Measurements from ENCODE around the gene ENOX2.

The ENOX2 gene

DNA sequence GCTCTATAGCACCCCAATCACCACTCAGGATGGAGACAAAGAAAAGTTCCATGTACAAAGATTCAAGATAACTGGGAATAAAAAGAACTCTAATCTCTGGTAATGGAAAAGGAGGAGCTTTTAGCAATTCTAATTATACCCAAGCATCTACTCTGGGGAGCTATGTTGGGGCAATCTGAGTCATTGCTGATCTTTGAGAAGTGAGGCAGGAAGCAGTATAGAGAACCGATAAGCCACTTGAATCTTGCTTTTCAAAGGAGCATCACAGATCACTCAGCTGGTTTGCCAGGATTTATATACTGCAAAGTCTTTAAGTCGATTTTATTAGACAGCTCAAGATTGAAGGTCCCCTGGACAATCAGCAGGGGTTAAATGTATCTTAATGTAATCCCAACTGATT, 220.0 kb downstream of the ENOX2 start:
- Histone ChIP-seq H3K27me3 (ENCODE audit: insufficient read depth, low read length) (no peaks in the 10 kb centered on the region), H2AFZ (ENCODE audit: low read depth, low read length) (no peak overlapping the region), H3K9me3 (ENCODE audit: low read length) (no peaks in the 10 kb centered on the region), H3K4me3 (ENCODE audit: low read length) (no peak overlapping the region), H3K4me1 (ENCODE audit: insufficient read depth, low read length) (no peaks in the 10 kb centered on the region), H3K36me3 (ENCODE audit: insufficient read depth, low read length) (no peaks in the 10 kb centered on the region)

DNA sequence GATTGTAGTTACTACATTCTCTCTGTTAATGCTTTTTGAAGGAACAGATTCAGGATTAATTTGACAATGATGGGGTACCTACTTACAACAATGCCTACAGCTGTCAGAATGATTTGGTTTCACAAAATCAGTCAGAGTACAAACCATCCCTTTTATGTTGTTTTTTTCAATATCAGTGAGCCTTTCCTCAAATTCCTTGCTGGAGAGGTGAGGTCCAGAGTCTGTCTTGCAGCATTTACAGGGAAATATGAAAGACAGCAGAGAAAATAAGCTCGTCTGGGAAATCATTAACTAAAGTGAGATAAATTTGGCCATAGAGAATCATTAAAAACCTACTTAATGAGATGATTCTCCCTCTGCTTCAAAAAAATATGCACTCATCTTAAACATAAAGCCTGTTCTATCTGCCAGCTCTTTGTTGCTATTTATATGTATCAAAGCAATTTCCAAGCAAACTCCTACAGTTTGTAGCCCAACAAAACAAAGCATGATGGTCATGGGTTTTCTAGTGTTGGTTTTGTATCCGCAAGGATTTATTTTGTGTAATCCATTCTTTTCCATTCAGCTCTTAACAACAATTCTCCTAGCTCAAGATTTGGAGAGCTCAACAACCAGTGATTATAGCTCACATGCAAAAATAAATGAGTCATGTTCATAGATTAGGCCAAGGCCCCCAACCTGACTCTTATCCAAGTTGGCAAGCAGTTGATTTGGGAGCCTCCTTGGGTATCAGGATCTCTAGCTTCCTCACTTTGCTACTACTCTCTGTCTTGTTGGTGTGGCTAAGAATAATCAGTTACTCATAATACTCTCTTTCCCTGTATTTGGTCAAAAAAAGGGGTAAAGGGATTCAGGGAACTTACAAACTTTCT, 222.6 kb downstream of the ENOX2 start:
- Histone ChIP-seq H3K4me3 (ENCODE audit: low read length) (no peak overlapping the region), H2AFZ (ENCODE audit: low read depth, low read length) (no peak overlapping the region), H3K4me1 (ENCODE audit: insufficient read depth, low read length) (no peaks in the 10 kb centered on the region), H3K9me3 (ENCODE audit: low read length) (no peaks in the 10 kb centered on the region), H3K36me3 (ENCODE audit: insufficient read depth, low read length) (no peaks in the 10 kb centered on the region), H3K27me3 (ENCODE audit: insufficient read depth, low read length) (no peaks in the 10 kb centered on the region)

DNA sequence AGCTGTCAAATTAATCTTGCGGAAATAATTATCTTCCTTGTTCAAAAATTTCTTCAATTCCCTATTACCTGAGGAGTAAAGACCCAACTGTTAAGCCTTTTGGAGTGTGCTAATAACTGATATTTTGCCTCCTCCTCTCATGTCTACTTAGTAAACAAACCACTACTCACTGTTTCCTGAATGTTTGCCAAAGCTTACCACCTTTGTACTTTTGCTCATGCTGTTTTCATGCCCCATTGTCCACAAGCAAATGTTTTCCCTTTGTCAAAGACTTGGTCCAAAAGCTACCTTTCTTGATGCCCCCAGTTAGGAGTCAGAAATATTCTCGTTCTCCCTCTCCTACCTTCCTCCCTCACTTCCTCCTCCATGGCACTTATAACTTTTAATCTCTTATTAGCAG, 226.1 kb downstream of the ENOX2 start:
- H3K27me3 ChIP-seq (ENCODE audit: insufficient read depth, low read length), result no peaks in the 10 kb centered on the region
- no peak overlapping the region for H2AFZ ChIP-seq (ENCODE audit: low read depth, low read length)
- no peaks in the 10 kb centered on the region for H3K4me1 ChIP-seq (ENCODE audit: insufficient read depth, low read length)
- no peaks in the 10 kb centered on the region for H3K36me3 ChIP-seq (ENCODE audit: insufficient read depth, low read length)
- no peak overlapping the region for H3K4me3 ChIP-seq (ENCODE audit: low read length)
- no peaks in the 10 kb centered on the region for H3K9me3 ChIP-seq (ENCODE audit: low read length)

DNA sequence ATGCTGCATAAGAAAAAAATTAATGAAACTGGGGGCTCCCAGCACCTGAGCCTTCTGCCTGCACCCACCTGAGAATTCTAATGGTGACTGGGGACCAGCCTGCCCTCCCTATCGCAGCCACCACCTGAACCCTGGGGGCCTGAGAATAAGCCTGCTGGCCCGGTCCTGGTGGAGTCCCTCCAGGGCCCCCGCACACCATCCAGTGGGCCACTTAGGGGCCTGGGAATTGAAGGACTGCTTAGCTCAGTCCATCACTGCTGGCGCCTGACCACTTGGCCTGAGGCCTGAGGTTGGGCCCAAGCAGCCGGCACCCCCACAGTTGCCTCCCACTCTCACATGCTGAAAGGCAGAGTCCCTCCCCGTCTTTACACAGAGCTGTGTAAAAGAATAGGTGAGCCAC, 230.8 kb downstream of the ENOX2 start:
- no peaks in the 10 kb centered on the region for H3K27me3 ChIP-seq (ENCODE audit: insufficient read depth, low read length)
- H3K4me3 ChIP-seq (ENCODE audit: low read length), result no peak overlapping the region
- no peaks in the 10 kb centered on the region for H3K4me1 ChIP-seq (ENCODE audit: insufficient read depth, low read length)
- H2AFZ ChIP-seq (ENCODE audit: low read depth, low read length), result no peak overlapping the region
- peaks cover 2% of the 10 kb centered on the region for H3K36me3 ChIP-seq (ENCODE audit: insufficient read depth, low read length)
- no peaks in the 10 kb centered on the region for H3K9me3 ChIP-seq (ENCODE audit: low read length)

DNA sequence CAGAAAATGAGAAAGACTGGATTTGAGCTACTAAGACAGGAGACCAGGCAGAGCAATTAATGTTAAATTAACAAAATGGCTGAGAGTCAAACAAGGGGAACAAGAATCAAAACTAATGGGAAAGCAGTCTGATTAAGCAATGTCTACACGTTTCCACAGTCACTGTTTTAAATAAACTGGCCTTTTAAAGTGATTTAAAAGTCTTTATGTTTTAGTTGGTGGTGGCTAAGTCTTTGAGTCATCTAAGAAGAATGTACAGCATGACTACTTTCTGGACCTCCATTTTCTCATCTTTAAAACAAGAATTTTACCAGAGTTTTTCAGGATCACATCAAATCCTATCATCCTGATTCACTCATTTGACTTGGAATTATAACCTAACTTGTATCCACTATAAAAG, 233.8 kb downstream of the ENOX2 start:
- H3K4me3 ChIP-seq (ENCODE audit: low read length), result no peak overlapping the region
- no peaks in the 10 kb centered on the region for H3K9me3 ChIP-seq (ENCODE audit: low read length)
- peaks cover 2% of the 10 kb centered on the region for H3K36me3 ChIP-seq (ENCODE audit: insufficient read depth, low read length)
- no peak overlapping the region for H2AFZ ChIP-seq (ENCODE audit: low read depth, low read length)
- no peaks in the 10 kb centered on the region for H3K27me3 ChIP-seq (ENCODE audit: insufficient read depth, low read length)
- no peaks in the 10 kb centered on the region for H3K4me1 ChIP-seq (ENCODE audit: insufficient read depth, low read length)

DNA sequence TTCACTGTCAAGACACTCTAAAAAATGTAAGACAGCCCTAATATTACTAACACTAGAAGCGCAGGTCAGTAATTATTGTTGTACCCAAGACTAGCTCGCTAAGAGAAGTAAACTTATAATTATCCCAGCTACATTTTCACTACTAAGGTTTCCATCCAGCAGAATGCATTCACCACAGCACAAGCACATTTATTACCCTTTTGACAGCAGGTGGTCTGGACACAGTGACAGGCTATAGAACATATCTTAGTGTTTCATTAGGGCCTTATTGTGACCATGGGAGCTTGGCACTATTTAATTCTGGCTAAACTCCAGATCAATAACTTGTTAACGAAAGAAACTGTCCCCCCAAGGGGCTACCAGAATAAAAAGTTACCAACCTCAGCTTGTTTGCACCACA, 237.7 kb downstream of the ENOX2 start:
- Histone ChIP-seq H3K27me3 (ENCODE audit: insufficient read depth, low read length) (no peaks in the 10 kb centered on the region), H2AFZ (ENCODE audit: low read depth, low read length) (no peak overlapping the region), H3K4me1 (ENCODE audit: insufficient read depth, low read length) (no peaks in the 10 kb centered on the region), H3K9me3 (ENCODE audit: low read length) (no peaks in the 10 kb centered on the region), H3K4me3 (ENCODE audit: low read length) (no peak overlapping the region), H3K36me3 (ENCODE audit: insufficient read depth, low read length) (peaks cover 2% of the 10 kb centered on the region)

DNA sequence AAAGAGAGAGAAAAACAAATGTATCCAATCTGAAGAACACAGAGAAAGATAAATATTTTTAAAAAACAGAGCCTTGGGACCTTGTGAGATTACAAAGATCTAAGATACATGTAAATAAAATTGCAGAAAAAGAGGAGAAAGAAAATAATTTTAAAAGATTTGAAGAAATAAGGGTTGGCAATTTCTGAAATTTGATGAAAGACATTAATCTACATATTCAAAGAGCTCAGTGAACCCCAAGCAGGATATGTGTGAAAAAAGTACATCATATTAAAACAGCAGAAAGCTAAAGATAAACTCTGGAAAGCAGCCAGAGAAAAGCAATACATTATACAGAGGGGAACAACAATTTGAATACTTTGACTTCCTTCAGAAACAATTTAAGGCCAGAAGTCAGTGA, 244.7 kb downstream of the ENOX2 start:
- Histone ChIP-seq H2AFZ (ENCODE audit: low read depth, low read length) (no peak overlapping the region), H3K27me3 (ENCODE audit: insufficient read depth, low read length) (no peaks in the 10 kb centered on the region), H3K36me3 (ENCODE audit: insufficient read depth, low read length) (no peaks in the 10 kb centered on the region), H3K4me1 (ENCODE audit: insufficient read depth, low read length) (peaks cover 6% of the 10 kb centered on the region), H3K4me3 (ENCODE audit: low read length) (no peak overlapping the region), H3K9me3 (ENCODE audit: low read length) (no peaks in the 10 kb centered on the region)

DNA sequence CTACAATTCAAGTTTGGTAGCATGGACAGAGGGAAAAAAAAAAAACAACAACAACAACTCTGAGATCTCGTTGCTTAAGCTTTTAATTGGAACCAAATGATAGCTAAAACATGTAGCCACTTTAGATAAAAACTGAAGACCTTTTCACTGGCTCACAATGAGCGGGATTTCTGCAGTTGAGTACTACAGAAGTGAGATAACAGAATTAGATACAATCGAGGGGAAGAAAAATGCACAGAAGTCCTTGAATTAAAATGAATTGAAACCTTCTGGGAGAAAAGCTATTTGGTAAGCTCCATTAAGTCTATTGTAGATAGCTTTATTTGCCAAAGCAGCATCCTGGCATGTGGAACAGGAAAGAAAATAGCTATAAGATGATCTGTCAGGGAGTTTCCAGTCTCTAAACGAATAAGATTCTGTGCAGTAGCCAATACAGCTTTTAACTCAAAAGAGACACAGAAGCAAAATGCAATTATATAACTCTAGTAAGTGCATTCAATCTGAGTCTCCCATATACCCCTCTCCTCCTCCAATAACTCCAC, 248.5 kb downstream of the ENOX2 start:
- H3K27me3 ChIP-seq (ENCODE audit: insufficient read depth, low read length), result no peaks in the 10 kb centered on the region
- no peaks in the 10 kb centered on the region for H3K9me3 ChIP-seq (ENCODE audit: low read length)
- H3K4me1 ChIP-seq (ENCODE audit: insufficient read depth, low read length), result peaks cover 6% of the 10 kb centered on the region
- no peaks in the 10 kb centered on the region for H3K36me3 ChIP-seq (ENCODE audit: insufficient read depth, low read length)
- no peak overlapping the region for H2AFZ ChIP-seq (ENCODE audit: low read depth, low read length)
- H3K4me3 ChIP-seq (ENCODE audit: low read length), result no peak overlapping the region

DNA sequence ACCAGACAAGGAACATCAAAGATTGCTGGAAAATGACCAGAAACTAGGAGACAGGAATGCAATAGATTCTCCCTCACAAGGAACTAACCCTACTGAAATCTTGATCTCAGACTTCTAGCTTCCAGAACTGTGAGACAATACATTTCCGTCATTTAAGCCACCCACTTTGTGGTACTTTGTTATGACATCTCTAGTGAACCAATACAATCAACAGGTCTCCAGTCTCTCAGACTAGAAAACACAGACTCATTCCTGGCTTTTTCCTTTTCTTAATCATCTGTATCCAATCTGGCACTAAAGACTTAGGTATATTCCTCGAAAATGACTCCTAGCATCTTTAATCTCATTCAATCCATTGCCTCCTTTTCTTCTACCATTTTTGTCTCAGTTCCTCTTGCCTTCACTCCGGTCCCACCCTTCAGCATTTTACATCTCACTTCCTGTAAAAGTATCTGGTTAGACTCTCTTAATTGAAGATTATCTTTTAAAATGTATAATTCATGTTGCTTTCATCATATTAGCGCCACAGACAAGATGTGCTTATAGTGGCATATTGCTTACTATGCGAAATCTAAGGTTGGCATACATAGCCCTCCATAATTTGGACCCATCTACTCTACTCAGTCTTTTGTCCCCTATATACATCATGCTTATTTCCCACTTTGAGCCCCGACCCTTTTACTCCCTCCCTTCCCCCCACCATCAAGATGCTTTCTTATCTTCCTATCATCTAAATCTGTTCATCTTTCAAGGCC, 250.0 kb downstream of the ENOX2 start:
- H3K36me3 ChIP-seq (ENCODE audit: insufficient read depth, low read length), result no peaks in the 10 kb centered on the region
- H3K9me3 ChIP-seq (ENCODE audit: low read length), result no peaks in the 10 kb centered on the region
- H3K27me3 ChIP-seq (ENCODE audit: insufficient read depth, low read length), result no peaks in the 10 kb centered on the region
- H3K4me1 ChIP-seq (ENCODE audit: insufficient read depth, low read length), result peaks cover 6% of the 10 kb centered on the region
- H2AFZ ChIP-seq (ENCODE audit: low read depth, low read length), result no peak overlapping the region
- H3K4me3 ChIP-seq (ENCODE audit: low read length), result no peak overlapping the region

DNA sequence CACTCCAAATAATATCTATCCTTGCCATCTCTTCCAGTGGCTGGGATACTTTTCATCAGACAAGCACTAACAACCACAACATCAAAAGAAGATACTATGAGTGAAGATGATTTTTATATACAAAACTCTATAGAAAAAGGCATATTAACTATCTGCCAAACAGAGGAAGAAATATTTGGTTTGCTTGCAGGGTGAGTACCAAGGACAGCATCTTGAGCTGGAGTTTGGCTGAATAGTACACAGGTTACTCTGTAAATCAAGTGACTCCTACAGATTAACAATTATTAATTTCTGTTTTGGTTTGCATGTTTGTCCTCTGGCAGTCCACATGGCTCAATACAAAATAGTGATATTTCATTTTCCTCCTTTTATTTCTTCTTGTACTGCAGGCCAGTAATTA, 253.3 kb downstream of the ENOX2 start:
- H3K4me1 ChIP-seq (ENCODE audit: insufficient read depth, low read length), result peaks cover 6% of the 10 kb centered on the region
- no peaks in the 10 kb centered on the region for H3K9me3 ChIP-seq (ENCODE audit: low read length)
- H3K4me3 ChIP-seq (ENCODE audit: low read length), result no peak overlapping the region
- no peaks in the 10 kb centered on the region for H3K36me3 ChIP-seq (ENCODE audit: insufficient read depth, low read length)
- H3K27me3 ChIP-seq (ENCODE audit: insufficient read depth, low read length), result no peaks in the 10 kb centered on the region
- no peak overlapping the region for H2AFZ ChIP-seq (ENCODE audit: low read depth, low read length)

DNA sequence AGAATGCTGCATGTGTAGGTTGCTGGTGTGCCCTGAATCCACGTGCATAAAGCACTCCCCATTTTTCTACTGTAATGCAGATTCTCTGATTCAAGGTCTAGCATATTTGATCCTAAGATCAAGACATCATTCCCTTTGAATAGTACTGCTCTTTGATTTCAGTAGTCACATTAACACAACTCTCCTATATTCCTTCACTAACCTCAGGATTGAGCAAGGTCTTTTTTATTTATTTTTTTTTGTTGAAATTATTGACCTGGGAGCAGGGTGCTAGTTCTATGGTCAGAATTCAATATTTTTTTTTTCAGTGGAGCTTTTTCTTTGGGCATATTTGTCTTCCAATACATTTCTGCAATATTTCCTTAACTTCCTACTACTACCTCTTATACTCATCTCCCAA, 255.5 kb downstream of the ENOX2 start:
- H3K9me3 ChIP-seq (ENCODE audit: low read length), result no peaks in the 10 kb centered on the region
- no peaks in the 10 kb centered on the region for H3K4me1 ChIP-seq (ENCODE audit: insufficient read depth, low read length)
- H3K36me3 ChIP-seq (ENCODE audit: insufficient read depth, low read length), result no peaks in the 10 kb centered on the region
- no peak overlapping the region for H3K4me3 ChIP-seq (ENCODE audit: low read length)
- no peaks in the 10 kb centered on the region for H3K27me3 ChIP-seq (ENCODE audit: insufficient read depth, low read length)
- H2AFZ ChIP-seq (ENCODE audit: low read depth, low read length), result no peak overlapping the region

DNA sequence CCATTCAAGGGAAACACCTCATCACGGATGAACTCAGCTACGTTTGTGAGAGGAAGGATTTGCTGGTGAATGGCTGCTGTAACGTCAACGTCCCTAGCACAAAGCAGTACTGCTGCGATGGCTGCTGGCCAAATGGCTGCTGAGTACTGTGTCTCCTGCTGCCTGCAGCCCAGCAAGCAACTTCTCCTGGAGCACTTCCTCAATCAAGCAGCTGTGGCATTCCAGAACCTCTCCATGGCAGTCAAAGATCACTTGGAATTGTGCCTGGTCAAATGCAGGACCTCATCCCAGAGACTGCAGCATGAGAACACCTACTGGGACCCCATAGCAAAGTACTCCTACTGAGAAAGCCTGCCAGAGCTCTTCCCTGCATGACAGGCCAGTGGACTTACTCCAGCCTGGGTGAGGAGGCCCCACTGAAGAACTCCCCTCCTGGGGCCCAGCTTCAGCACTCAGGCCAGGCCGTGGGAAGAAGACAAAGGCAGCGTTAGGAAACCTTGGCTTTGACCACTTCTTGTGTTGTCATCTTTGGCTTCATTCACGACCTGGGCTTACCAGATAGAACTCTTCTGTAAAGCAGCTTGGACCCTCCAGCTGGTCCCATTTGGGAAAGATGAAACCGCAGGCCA, 256.9 kb downstream of the ENOX2 start:
- Histone ChIP-seq H3K36me3 (ENCODE audit: insufficient read depth, low read length) (no peaks in the 10 kb centered on the region), H3K4me1 (ENCODE audit: insufficient read depth, low read length) (no peaks in the 10 kb centered on the region), H3K9me3 (ENCODE audit: low read length) (no peaks in the 10 kb centered on the region), H2AFZ (ENCODE audit: low read depth, low read length) (no peak overlapping the region), H3K27me3 (ENCODE audit: insufficient read depth, low read length) (no peaks in the 10 kb centered on the region), H3K4me3 (ENCODE audit: low read length) (no peak overlapping the region)

DNA sequence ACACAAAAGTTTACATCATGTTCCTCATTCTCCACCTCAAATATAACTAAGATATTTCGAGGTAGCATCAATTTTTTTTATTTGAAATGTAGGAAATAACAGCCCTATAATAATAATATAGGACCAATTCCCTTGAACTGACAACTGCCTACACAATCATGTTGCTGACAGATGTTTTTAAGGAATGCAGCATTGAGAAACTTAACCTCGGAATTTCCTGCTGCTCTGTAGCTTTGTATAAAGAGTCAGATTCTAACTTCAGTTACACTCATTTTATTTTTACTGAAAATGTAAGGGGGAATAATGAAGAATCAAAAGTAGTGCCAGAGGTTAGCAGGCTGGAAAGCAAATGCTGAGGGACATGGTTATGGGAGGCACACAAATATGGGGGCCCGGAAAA, 265.4 kb downstream of the ENOX2 start:
- Histone ChIP-seq H3K27me3 (ENCODE audit: insufficient read depth, low read length) (no peaks in the 10 kb centered on the region), H3K4me1 (ENCODE audit: insufficient read depth, low read length) (peaks cover 7% of the 10 kb centered on the region), H3K9me3 (ENCODE audit: low read length) (no peaks in the 10 kb centered on the region), H3K36me3 (ENCODE audit: insufficient read depth, low read length) (no peaks in the 10 kb centered on the region), H3K4me3 (ENCODE audit: low read length) (no peak overlapping the region), H2AFZ (ENCODE audit: low read depth, low read length) (no peak overlapping the region)

Measured in neuron (in vitro differentiated cells).